ENCODE data around the gene NRROS. TPM values are rescaled to one million over a fixed set of nuclear protein-coding genes. Genes with fewer than 3 reads are reported as not detected.

NRROS gene
- total and polyA plus RNA-seq, 2 of the 13 experiments (the other 11 are each of a cell fraction or from before 2014, with no cell fraction given), result not detected

- 21% methylated on average over 4 of the region's 4 CpGs for WGBS (ENCODE audit: low lambda C conversion rate)
- POLR2A ChIA-PET, result no interaction called here
Observed at GRCh38 chr3:196700801-196701200, 61.3 kb downstream of the NRROS start.

GRCh38 chr3:196706327-196706726 lies 66.8 kb downstream of the NRROS start:
- in situ Hi-C loops (cut with HindIII; ENCODE audit: extremely low pct_ligation_motif_present, low pct_unique_long_range_greater_than_20kb) (no loop called here), intact Hi-C loops (cut with micrococcal nuclease; ENCODE audit: unreplicated experiment) (no loop called here)
- Histone ChIP-seq H3K4me3 (replicated peaks in 1 of 3; ENCODE audit: insufficient read depth in 1 of 3, low read depth in 2 of 3, low read length in 3 of 3) (no peak overlapping the region), H3K27ac (ENCODE audit: extremely low read length, insufficient read depth, low read length) (no peak overlapping the region), H3K9ac (ENCODE audit: insufficient read depth, low read depth, low read length) (no peak overlapping the region), H3K36me3 (replicated peaks in 1 of 2; ENCODE audit: control insufficient read depth in 1 of 2, insufficient read depth in 2 of 2, low read length in 2 of 2) (no peaks in the 10 kb centered on the region), H4K20me1 (ENCODE audit: insufficient read depth, low read length) (no peaks in the 10 kb centered on the region), H3K9me3 (ENCODE audit: low read length) (no peaks in the 10 kb centered on the region), H3K27me3 (ENCODE audit: control insufficient read depth in 1 of 2, insufficient read depth in 2 of 2, low read length in 2 of 2) (no peaks in the 10 kb centered on the region; a peak in 1 of 5 replicates), H3K79me2 (ENCODE audit: insufficient read depth, low read length) (no peaks in the 10 kb centered on the region), H3K4me2 (ENCODE audit: low read depth, low read length) (no peak overlapping the region), H2AFZ (ENCODE audit: low read length) (no peak overlapping the region), H3K4me1 (ENCODE audit: insufficient read depth, low read length) (peaks cover 4% of the 10 kb centered on the region)
- POLR2A ChIA-PET, result no interaction called here
- CTCF ChIA-PET (ENCODE audit: low intra/inter-chr PET ratio, low total read pairs), result no interaction called here
- FAIRE-seq (no peak), ATAC-seq (no peak), DNase-seq (ENCODE audit: low spot score) (no peak)
- no TSS peak for BruUV-seq (replicated peaks)
- no peak for TF ChIP-seq FOXO4 (CRISPR knock-in tag; conservative IDR thresholded peaks at IDR 0.05)
- peak; percentile 52 for TF ChIP-seq CEBPB (IDR thresholded peaks at IDR 0.05; ENCODE audit: borderline replicate concordance, low read depth, low read length)
- no peak for TF ChIP-seq HIVEP1 (CRISPR knock-in tag; IDR thresholded peaks at IDR 0.05)
- TF ChIP-seq JUND (CRISPR knock-in tag; IDR thresholded peaks at IDR 0.05), result no peak
- 31% methylated on average over 5 of the region's 5 CpGs for WGBS (ENCODE audit: low lambda C conversion rate)

More at GRCh38 chr3:196700801-196701200, 61.3 kb downstream of the NRROS start:
- Histone ChIP-seq H3K27me3 (ENCODE audit: control insufficient read depth in 1 of 2, insufficient read depth in 2 of 2, low read length in 2 of 2) (no peaks in the 10 kb centered on the region; a peak in 1 of 5 replicates), H3K9me3 (ENCODE audit: low read length) (no peaks in the 10 kb centered on the region), H3K27ac (ENCODE audit: extremely low read length, insufficient read depth, low read length) (no peak overlapping the region), H3K36me3 (replicated peaks in 1 of 2; ENCODE audit: control insufficient read depth in 1 of 2, insufficient read depth in 2 of 2, low read length in 2 of 2) (no peaks in the 10 kb centered on the region), H3K79me2 (ENCODE audit: insufficient read depth, low read length) (no peaks in the 10 kb centered on the region), H3K4me2 (ENCODE audit: low read depth, low read length) (no peak overlapping the region), H4K20me1 (ENCODE audit: insufficient read depth, low read length) (no peaks in the 10 kb centered on the region), H3K4me1 (ENCODE audit: insufficient read depth, low read length) (no peaks in the 10 kb centered on the region), H3K4me3 (replicated peaks in 1 of 3; ENCODE audit: insufficient read depth in 1 of 3, low read depth in 2 of 3, low read length in 3 of 3) (no peak overlapping the region), H3K9ac (ENCODE audit: insufficient read depth, low read depth, low read length) (no peak overlapping the region), H2AFZ (ENCODE audit: low read length) (no peak overlapping the region)
- DNase-seq (ENCODE audit: low spot score), result no peak
- in situ Hi-C loops (cut with HindIII; ENCODE audit: extremely low pct_ligation_motif_present, low pct_unique_long_range_greater_than_20kb), result no loop called here
- TF ChIP-seq TEAD3 (CRISPR knock-in tag; optimal IDR thresholded peaks at IDR 0.05; ENCODE audit: borderline replicate concordance) (no peak), HOXD1 (CRISPR knock-in tag; IDR thresholded peaks at IDR 0.05) (no peak)
- FAIRE-seq, result no peak
- BruUV-seq (replicated peaks), result no TSS peak
- ATAC-seq, result no peak
- intact Hi-C loops (cut with micrococcal nuclease; ENCODE audit: unreplicated experiment), result no loop called here
- CTCF ChIA-PET (ENCODE audit: low intra/inter-chr PET ratio, low total read pairs), result no interaction called here

Measured in HepG2 (cell line).